NB4 (cell line): Measurements from ENCODE around the gene CCBE1.

Experiments
- DNase-seq: peaks from one replicate; pipeline ENCODE4 v3.0.0; 2010; ENCODE audit warnings: low read depth
- H3K4me3 ChIP-seq: one replicate; pipeline ENCODE4 v1.5.1; 2011; ENCODE audit warnings: mild to moderate bottlenecking, low read depth, low read length, moderate library complexity
- CTCF ChIP-seq: IDR thresholded peaks from one replicate; pipeline ENCODE4 v1.5.1; 2012; ENCODE audit warnings: low read depth, low read length
- MAX ChIP-seq: IDR thresholded peaks from 2 replicates; pipeline ENCODE4 v1.6.1; 2011; ENCODE audit warnings: low read depth, low read length
- MYC ChIP-seq: IDR thresholded peaks from 2 replicates; pipeline ENCODE4 v1.6.1; 2011; ENCODE audit warnings: low read depth, low read length
- POLR2A ChIP-seq: IDR thresholded peaks from 2 replicates; pipeline ENCODE4 v1.6.1; 2011; ENCODE audit warnings: mild to moderate bottlenecking; ENCODE audit not compliant: insufficient read length; ENCODE audit errors: extremely low read depth

The CCBE1 gene

GRCh38 chr18:59481436-59481835, 215.8 kb downstream of the CCBE1 start:
- H3K4me3 ChIP-seq, result no peak overlapping the region
- TF ChIP-seq CTCF (no peak), POLR2A (no peak), MAX (no peak), MYC (no peak)
- no peak for DNase-seq

GRCh38 chr18:59479776-59480175, 217.4 kb downstream of the CCBE1 start:
- no peak for DNase-seq

GRCh38 chr18:59478591-59478990, 218.6 kb downstream of the CCBE1 start:
- no peak for DNase-seq
- H3K4me3 ChIP-seq, result no peak overlapping the region
- no peak for TF ChIP-seq POLR2A

More at GRCh38 chr18:59479776-59480175, 217.4 kb downstream of the CCBE1 start:
- H3K4me3 ChIP-seq, result no peak overlapping the region
- TF ChIP-seq CTCF, result no peak
- TF ChIP-seq POLR2A, result no peak
- TF ChIP-seq MAX, result no peak
- no peak for TF ChIP-seq MYC

- TF ChIP-seq MAX (no peak), CTCF (no peak), POLR2A (no peak)
- H3K4me3 ChIP-seq, result no peak overlapping the region
- DNase-seq, result no peak
These were observed 219.4 kb downstream of the CCBE1 start for GRCh38 chr18:59477849-59478248.

- no peak overlapping the region for H3K4me3 ChIP-seq
- TF ChIP-seq POLR2A (no peak), MYC (no peak), MAX (no peak), CTCF (no peak)
- DNase-seq, result no peak
These were observed 226.6 kb downstream of the CCBE1 start for GRCh38 chr18:59470561-59471121.

- H3K4me3 ChIP-seq, result no peak overlapping the region
- DNase-seq, result no peak
- TF ChIP-seq POLR2A (no peak), MAX (no peak), MYC (no peak), CTCF (no peak)
These were observed 227.6 kb downstream of the CCBE1 start for GRCh38 chr18:59469463-59470180.
